ENCODE data around the gene PRPF19.

PRPF19 gene

DNA sequence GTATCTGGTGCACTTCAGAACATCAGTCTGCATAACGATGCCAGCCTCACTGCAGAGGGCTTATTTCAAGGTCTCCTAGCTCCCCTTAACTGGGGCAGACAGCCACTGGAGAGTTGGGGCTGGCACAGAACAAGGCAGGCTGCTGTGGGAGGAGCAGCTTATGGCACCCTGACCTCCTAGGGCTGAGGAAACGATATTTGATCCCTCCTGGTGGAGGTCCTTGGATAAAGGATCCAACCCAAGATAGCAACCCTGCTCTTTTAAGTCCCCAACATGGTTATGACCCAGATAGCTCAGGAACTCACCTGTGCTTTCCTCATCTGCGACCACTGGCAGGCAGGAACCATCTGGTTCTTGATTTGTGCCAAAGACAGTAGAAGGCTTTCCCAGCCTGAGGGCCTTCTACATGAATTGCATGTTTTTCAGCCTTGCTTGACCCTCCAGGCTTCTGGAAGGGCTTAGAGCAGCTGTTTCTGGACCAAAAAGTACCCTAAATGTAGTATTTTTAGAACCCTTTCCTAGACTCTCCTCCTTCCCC is 10.4 kb upstream of the PRPF19 start:
- Histone ChIP-seq H3K4me1 (ENCODE audit: insufficient read depth, low read length, poor library complexity, severe bottlenecking) (peaks cover 44% of the 10 kb centered on the region), H3K4me3 (ENCODE audit: low read length, poor library complexity, severe bottlenecking) (peak overlapping the region; percentile 87), H3K79me2 (ENCODE audit: insufficient read depth, low read length) (peaks cover 54% of the 10 kb centered on the region), H4K20me1 (ENCODE audit: insufficient read depth, low read length, poor library complexity, severe bottlenecking) (peaks cover 27% of the 10 kb centered on the region), H3K36me3 (ENCODE audit: insufficient read depth, low read length) (peaks cover 24% of the 10 kb centered on the region; the same call in 1 of the 2 replicates), H2AFZ (ENCODE audit: low read length) (no peak overlapping the region), H3K9me3 (ENCODE audit: insufficient read depth, low read depth, low read length) (no peaks in the 10 kb centered on the region), H3K27me3 (ENCODE audit: insufficient read depth, low read length, poor library complexity, severe bottlenecking) (no peaks in the 10 kb centered on the region), H3K9me2 (replicated peaks; ENCODE audit: low read depth, low read length) (no peaks in the 10 kb centered on the region), H3K4me2 (ENCODE audit: low read depth, low read length, poor library complexity, severe bottlenecking) (peak overlapping the region; percentile 95), H3K9ac (ENCODE audit: low read depth, low read length, poor library complexity, severe bottlenecking) (peak overlapping the region; percentile 85), H3F3A (ENCODE audit: low read depth) (no peaks in the 10 kb centered on the region)
- TF ChIP-seq EZH2phosphoT487 (IDR thresholded peaks at IDR 0.05; ENCODE audit: borderline replicate concordance): no peak
- TF ChIP-seq, protein P1, sequence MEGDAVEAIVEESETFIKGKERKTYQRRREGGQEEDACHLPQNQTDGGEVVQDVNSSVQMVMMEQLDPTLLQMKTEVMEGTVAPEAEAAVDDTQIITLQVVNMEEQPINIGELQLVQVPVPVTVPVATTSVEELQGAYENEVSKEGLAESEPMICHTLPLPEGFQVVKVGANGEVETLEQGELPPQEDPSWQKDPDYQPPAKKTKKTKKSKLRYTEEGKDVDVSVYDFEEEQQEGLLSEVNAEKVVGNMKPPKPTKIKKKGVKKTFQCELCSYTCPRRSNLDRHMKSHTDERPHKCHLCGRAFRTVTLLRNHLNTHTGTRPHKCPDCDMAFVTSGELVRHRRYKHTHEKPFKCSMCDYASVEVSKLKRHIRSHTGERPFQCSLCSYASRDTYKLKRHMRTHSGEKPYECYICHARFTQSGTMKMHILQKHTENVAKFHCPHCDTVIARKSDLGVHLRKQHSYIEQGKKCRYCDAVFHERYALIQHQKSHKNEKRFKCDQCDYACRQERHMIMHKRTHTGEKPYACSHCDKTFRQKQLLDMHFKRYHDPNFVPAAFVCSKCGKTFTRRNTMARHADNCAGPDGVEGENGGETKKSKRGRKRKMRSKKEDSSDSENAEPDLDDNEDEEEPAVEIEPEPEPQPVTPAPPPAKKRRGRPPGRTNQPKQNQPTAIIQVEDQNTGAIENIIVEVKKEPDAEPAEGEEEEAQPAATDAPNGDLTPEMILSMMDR (conservative IDR thresholded peaks at IDR 0.05; ENCODE audit: low read length): no peak

DNA sequence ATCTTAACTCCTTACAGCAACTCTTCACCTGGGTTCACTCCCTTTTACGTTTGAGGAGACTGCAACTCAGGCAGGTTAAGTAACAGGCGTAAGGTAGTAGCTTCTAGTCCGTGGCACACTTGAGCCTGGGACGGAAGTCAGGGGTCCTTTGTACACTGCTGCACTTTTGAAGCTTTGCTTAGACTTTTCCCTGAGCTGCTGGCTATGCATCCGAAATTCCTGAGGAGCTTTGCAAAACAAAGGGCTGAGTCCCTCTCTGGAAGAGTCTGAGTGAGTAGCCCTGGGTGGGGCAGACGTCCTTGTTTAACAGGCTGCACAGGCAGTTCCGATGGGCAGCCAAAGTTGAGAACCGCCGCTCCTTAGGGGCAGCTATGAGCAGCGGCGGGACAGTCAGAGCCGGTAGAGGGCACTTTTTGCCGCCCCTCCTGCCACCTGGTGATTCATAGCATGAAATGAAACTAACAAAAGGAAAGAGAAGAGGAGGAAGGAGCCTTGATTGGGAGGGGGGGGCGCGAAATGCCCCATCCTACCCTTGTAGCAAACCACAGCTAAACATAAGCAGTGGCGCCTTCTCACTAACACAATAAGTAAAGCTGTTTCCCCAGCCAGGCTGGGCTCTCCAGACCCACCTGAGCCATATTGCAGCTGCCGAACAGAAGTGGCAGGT is 9.0 kb upstream of the PRPF19 start:
- Histone ChIP-seq H3K4me3 (ENCODE audit: low read length, poor library complexity, severe bottlenecking) (peak overlapping the region; percentile 87), H3K27me3 (ENCODE audit: insufficient read depth, low read length, poor library complexity, severe bottlenecking) (no peaks in the 10 kb centered on the region), H3K4me2 (ENCODE audit: low read depth, low read length, poor library complexity, severe bottlenecking) (peak overlapping the region; percentile 95), H2AFZ (ENCODE audit: low read length) (peak overlapping the region; percentile 99), H3K9me3 (ENCODE audit: insufficient read depth, low read depth, low read length) (no peaks in the 10 kb centered on the region), H3K9me2 (replicated peaks; ENCODE audit: low read depth, low read length) (no peaks in the 10 kb centered on the region), H3K79me2 (ENCODE audit: insufficient read depth, low read length) (peaks cover 54% of the 10 kb centered on the region), H4K20me1 (ENCODE audit: insufficient read depth, low read length, poor library complexity, severe bottlenecking) (peaks cover 27% of the 10 kb centered on the region), H3F3A (ENCODE audit: low read depth) (no peaks in the 10 kb centered on the region), H3K36me3 (ENCODE audit: insufficient read depth, low read length) (peaks cover 11% of the 10 kb centered on the region; the same call in 1 of the 2 replicates), H3K4me1 (ENCODE audit: insufficient read depth, low read length, poor library complexity, severe bottlenecking) (peaks cover 48% of the 10 kb centered on the region), H3K9ac (ENCODE audit: low read depth, low read length, poor library complexity, severe bottlenecking) (peak overlapping the region; percentile 85)
- TF ChIP-seq, protein P1 (conservative IDR thresholded peaks at IDR 0.05; ENCODE audit: low read length): peak; percentile 68
- TF ChIP-seq EZH2phosphoT487 (IDR thresholded peaks at IDR 0.05; ENCODE audit: borderline replicate concordance): no peak

DNA sequence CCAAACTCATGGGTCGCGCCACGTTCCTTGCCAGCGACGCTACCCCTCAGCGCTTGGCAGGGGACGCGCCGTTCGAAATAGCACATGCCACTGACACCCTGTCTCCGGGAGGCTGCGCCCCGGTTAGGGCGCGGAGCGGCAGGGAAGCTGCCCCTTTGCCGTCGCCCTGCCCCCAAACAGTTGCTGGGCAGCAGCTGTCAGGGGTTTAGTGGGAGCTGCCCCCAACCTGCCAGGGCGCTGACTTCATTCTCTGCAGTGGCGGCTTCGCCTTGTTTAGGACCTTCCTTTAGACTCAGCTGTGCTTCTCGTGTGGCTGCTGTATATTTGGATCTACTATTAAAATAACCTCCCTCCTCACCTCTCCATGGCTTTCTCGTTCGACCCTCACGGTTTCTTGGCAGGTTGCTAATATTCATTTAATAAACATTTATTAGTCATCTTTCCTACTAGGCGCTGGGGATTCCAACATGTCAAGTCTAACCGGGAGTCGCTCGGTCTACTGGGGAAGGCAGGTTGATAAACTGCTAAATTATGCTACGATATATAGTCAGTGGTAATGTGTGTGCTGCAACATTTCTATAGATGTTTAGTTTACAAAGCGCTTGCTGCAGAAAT is 8.4 kb upstream of the PRPF19 start:
- peak overlapping the region; percentile 85 for H3K9ac ChIP-seq (ENCODE audit: low read depth, low read length, poor library complexity, severe bottlenecking)
- no peaks in the 10 kb centered on the region for H3K9me3 ChIP-seq (ENCODE audit: insufficient read depth, low read depth, low read length)
- peak overlapping the region; percentile 87 for H3K4me3 ChIP-seq (ENCODE audit: low read length, poor library complexity, severe bottlenecking)
- TF ChIP-seq EZH2phosphoT487 (IDR thresholded peaks at IDR 0.05; ENCODE audit: borderline replicate concordance): no peak
- TF ChIP-seq, protein P1 (conservative IDR thresholded peaks at IDR 0.05; ENCODE audit: low read length): no peak
- H2AFZ ChIP-seq (ENCODE audit: low read length): peak overlapping the region; percentile 99
- no peaks in the 10 kb centered on the region for H3F3A ChIP-seq (ENCODE audit: low read depth)
- H3K4me2 ChIP-seq (ENCODE audit: low read depth, low read length, poor library complexity, severe bottlenecking): peak overlapping the region; percentile 95
- H3K4me1 ChIP-seq (ENCODE audit: insufficient read depth, low read length, poor library complexity, severe bottlenecking): peaks cover 48% of the 10 kb centered on the region
- H3K9me2 ChIP-seq (replicated peaks; ENCODE audit: low read depth, low read length): no peaks in the 10 kb centered on the region
- H4K20me1 ChIP-seq (ENCODE audit: insufficient read depth, low read length, poor library complexity, severe bottlenecking): peaks cover 27% of the 10 kb centered on the region
- no peaks in the 10 kb centered on the region for H3K27me3 ChIP-seq (ENCODE audit: insufficient read depth, low read length, poor library complexity, severe bottlenecking)
- H3K36me3 ChIP-seq (ENCODE audit: insufficient read depth, low read length): peaks cover 4% of the 10 kb centered on the region; the same call in 1 of the 2 replicates
- peaks cover 53% of the 10 kb centered on the region for H3K79me2 ChIP-seq (ENCODE audit: insufficient read depth, low read length)
